HEK293 (cell line): ENCODE results near the gene RDH5.

Experiments used
- CTCF ChIP-seq: fragments of 450-650 bp; formaldehyde crosslinking; IDR thresholded peaks from 2 replicates; pipeline ENCODE4 v1.5.1; 2016; ENCODE audit warnings: missing biosample characterization, missing genetic modification characterization
- ELK4 ChIP-seq: IDR thresholded peaks from 2 replicates; pipeline ENCODE4 v1.6.1; 2011; ENCODE audit warnings: mild to moderate bottlenecking, low read depth, low read length, borderline replicate concordance
- KLF16 ChIP-seq: fragments of 450-650 bp; formaldehyde crosslinking; IDR thresholded peaks from 2 replicates; pipeline ENCODE4 v1.5.1; 2017; ENCODE audit warnings: missing biosample characterization, missing genetic modification characterization
- ZBTB8A ChIP-seq: fragments of 450-650 bp; formaldehyde crosslinking; IDR thresholded peaks from 2 replicates; pipeline ENCODE4 v1.5.1; 2016; ENCODE audit warnings: missing biosample characterization, missing genetic modification characterization
- ZNF18 ChIP-seq: fragments of 450-650 bp; formaldehyde crosslinking; IDR thresholded peaks from 2 replicates; pipeline ENCODE4 v1.5.1; 2016; ENCODE audit warnings: missing biosample characterization, missing genetic modification characterization
- ZNF184 ChIP-seq: fragments of 450-650 bp; IDR thresholded peaks from 2 replicates; pipeline ENCODE4 v1.5.1; 2018; ENCODE audit warnings: missing biosample characterization, mild to moderate bottlenecking, missing genetic modification characterization
- ZNF24 ChIP-seq: fragments of 450-650 bp; formaldehyde crosslinking; IDR thresholded peaks from 2 replicates; pipeline ENCODE4 v1.5.1; 2016; ENCODE audit warnings: missing biosample characterization, missing genetic modification characterization
- ZNF341 ChIP-seq: fragments of 450-650 bp; formaldehyde crosslinking; IDR thresholded peaks from 2 replicates; pipeline ENCODE4; 2016; ENCODE audit warnings: low read depth, missing biosample characterization, missing genetic modification characterization
- ZNF354C ChIP-seq: fragments of 450-650 bp; formaldehyde crosslinking; IDR thresholded peaks from 2 replicates; pipeline ENCODE4 v1.5.1; 2016; ENCODE audit warnings: missing biosample characterization, missing genetic modification characterization, low read depth, borderline replicate concordance
- ZNF561 ChIP-seq: fragments of 450-650 bp; IDR thresholded peaks from 2 replicates; pipeline ENCODE4 v1.5.1; 2018; ENCODE audit warnings: missing biosample characterization, missing genetic modification characterization, borderline replicate concordance
- ZNF670 ChIP-seq: fragments of 450-650 bp; formaldehyde crosslinking; IDR thresholded peaks from 2 replicates; pipeline ENCODE4 v1.5.1; 2016; ENCODE audit warnings: missing biosample characterization, missing genetic modification characterization, low read depth
- TF ChIP-seq, protein P1 (sequence below): fragments of 450-650 bp; formaldehyde crosslinking; IDR thresholded peaks from 2 replicates; pipeline ENCODE4 v1.5.1; 2016; ENCODE audit warnings: missing biosample characterization, missing genetic modification characterization, low read depth

DNA sequence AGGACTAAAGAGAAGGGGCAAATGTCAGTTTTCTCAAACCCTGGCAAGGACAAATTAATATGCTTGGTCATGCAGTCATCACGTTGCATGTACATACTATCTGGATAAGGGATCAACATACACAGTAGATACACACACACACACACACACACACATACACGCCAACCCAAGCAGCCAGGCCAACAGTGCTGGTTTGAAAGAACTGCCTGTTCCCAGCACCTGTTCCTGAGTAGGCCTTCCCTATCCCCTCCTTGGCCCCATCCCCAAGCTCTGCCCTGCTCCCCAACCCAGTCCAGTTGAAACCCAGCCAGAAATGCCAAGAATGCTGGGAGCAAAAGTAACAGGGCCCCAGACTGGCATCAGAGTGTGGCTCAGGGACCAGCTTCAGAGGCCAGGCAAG lies 16.9 kb upstream of the RDH5 start:
- TF ChIP-seq CTCF (tag by site-specific recombination) (no peak), ELK4 (no peak), ZNF670 (tag by site-specific recombination) (no peak), KLF16 (tag by site-specific recombination) (no peak), ZNF341 (no peak), ZNF354C (tag by site-specific recombination) (no peak), ZBTB8A (tag by site-specific recombination) (no peak), ZNF24 (tag by site-specific recombination) (no peak), ZNF561 (no peak), ZNF184 (tag by site-specific recombination) (no peak), ZNF18 (no peak)
- TF ChIP-seq, protein P1, sequence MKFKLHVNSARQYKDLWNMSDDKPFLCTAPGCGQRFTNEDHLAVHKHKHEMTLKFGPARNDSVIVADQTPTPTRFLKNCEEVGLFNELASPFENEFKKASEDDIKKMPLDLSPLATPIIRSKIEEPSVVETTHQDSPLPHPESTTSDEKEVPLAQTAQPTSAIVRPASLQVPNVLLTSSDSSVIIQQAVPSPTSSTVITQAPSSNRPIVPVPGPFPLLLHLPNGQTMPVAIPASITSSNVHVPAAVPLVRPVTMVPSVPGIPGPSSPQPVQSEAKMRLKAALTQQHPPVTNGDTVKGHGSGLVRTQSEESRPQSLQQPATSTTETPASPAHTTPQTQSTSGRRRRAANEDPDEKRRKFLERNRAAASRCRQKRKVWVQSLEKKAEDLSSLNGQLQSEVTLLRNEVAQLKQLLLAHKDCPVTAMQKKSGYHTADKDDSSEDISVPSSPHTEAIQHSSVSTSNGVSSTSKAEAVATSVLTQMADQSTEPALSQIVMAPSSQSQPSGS (tag by site-specific recombination): no peak
